OCI-M1 (cell line): ENCODE data around the gene FAM124A.
A peak's percentile ranks its signal among the peaks of the same experiment; 100 is the strongest.

Source experiments
- DNase-seq: peaks from one replicate; lab custom pipeline; 2025; lab: John Stamatoyannopoulos, UW

Gene FAM124A

DNA sequence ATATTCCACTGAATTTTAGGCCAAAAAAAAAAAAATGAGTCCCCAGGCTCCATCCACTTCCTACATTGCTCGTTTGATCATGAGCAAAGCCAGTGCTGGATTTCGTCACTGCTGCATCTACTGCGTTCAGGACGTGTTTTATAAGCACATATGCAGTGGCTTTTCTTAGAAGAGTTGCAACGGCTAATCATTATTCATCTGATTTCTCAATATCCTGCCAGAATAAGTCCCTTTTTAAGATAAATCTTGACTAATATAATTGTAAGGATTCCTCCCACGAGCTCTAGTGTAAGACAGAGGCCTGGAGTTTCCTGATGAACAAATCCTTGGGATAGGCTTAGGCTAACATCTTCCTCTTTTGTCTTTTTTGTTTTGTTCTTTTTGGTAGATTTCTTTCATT is 19.5 kb downstream of the FAM124A start:
- DNase-seq: peak; percentile 18

DNA sequence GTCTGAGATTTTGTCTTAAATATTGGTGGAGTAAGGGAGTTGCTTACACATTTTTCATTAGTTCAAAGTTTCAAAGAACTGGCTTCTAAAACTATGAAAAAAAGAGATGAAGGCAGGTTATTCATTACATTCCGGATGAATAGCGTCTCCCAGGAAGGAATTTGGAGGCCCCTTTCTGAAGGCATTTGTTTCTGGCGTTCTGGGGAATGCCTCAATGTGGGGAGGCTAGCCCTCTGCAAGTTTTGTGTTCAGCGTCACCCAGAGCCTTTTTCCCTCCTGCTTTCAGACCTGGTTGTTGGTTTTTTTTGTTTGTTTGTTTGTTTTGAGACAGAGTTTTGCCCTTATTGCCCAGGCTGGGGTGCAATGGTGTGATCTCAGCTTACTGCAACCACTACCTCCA is 21.0 kb downstream of the FAM124A start:
- DNase-seq: no peak

DNA sequence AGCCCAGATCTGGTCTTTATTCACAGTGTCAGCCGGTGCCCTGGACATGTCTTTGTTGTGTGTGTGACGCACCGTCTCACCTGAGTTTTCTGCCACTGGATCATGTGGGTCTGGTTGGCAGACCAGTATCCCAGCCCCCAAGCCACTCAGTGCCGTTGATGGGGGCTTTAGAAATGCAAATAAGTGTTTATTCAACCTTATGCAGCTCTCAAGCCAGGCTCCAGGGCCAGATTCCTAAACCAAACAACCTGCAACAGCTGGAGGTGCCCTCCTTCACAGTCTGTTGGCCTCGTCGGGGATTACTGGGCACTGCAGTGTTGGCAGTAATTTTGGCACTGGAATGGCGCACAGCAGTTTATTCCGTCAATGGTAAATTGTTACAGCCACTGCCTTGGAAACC is 21.6 kb downstream of the FAM124A start:
- DNase-seq: no peak

DNA sequence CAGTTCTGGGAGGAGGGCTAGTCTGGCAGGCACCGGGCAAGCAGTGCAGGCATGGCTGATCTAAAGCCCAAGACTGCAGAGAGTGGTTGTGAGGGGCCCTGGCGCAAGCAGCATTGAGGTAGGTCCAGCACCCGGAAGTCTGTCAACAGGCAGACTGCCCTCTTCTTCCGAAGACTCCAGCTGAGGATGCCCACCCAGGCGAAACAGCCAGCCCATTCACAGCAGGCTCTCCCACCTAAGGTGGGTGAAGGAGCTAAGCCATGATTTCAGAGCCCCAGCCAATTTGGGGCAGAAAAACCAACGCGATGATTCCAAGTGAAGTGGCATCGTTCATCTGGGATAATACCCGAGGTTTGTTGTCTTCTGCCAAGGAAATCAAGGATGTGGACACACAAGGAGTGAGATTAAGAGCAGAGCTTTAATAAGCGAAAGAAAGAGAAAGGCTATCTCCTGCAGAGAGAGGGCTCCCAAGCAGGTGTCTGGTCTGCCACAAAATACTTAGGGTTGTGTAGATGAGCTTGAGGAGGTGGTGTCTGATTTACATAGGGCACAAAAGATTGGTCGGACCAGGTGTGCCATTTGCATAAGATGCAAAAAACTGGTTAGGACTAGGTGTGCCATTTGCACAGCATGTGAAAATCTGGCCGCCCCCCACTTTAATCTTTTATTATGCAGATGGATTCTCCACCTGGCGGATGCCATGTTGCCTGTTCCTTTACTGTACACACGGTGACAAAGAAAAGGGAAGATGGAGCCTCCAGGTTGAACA is 22.6 kb downstream of the FAM124A start:
- DNase-seq: no peak

DNA sequence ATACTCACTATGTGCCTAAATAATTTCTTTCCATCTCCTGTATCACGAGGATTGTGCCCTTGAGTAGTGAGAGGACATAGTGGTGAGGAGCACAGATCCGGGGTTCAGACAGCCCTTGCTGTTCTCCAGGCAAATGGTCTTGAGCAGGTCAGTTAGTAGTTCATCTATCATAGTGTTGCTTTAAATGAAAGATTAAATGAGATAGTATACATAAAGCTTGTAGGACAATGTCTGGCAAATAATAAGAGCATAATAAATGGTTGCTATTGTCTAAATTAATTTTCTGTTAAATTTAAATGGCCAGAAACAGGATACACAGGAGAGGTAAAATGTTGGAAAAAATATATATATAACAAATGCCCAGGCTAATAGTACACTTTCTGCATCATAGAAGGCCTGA is 23.4 kb downstream of the FAM124A start:
- no peak for DNase-seq

DNA sequence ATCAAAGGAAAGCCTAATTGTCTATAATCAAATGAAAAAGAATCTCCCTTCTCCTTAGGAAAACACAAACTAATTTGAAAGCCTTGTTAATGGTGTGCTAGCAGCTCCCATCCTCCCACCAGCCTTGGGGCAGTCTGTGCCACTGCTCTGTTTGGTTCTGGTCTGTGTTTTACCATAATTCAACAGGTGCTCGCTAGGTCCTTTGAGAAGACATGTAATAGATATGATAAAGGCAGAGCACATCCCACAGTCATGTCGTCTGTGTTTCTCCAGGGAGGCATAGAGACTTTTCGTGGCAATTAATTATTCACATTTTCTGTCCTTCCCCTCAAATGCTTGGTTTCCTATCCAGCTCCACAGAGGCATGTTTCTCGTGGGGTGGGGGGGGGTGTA is 23.8 kb downstream of the FAM124A start:
- DNase-seq: no peak

DNA sequence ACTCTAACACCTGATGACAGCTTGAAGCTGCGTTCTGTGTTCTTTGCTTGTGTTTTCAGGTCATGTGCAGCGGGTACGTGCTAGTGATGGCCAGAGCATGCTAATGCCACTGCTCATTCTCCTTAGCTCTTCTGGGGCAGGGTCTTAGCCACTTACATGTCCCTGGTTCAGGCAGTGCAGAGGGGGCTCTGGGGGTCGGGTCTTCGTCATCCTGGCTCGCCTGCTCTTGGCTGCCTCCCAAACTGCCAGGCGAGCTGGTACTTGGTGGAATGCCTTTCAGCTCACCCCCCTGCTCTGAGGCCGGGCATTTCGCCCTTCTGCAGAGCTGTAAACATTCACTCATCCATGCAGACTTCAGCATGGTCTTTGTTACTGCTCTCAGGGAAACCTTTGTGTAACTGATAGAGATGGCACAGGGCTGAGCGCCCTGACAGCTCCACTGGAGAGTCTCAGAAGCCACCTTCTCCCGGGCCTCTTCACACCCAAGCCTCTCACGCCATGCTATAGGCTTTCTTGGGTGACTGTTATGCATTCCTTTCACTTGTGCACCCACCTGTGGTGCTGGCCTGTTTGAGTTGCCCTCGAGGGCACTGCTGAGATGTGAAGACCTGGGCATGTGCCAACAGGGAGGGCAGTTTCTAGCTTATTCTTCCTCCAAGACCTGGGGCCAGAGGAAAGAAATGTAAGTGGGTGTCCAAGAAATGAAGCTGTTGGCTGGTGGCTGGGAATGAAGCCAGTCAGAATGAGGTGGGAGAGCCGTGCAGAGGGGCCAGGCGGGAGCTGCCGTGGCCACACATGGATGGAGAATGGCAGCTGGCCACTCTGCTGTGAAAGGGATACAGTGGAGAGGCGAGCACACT is 24.4 kb downstream of the FAM124A start:
- no peak for DNase-seq

DNA sequence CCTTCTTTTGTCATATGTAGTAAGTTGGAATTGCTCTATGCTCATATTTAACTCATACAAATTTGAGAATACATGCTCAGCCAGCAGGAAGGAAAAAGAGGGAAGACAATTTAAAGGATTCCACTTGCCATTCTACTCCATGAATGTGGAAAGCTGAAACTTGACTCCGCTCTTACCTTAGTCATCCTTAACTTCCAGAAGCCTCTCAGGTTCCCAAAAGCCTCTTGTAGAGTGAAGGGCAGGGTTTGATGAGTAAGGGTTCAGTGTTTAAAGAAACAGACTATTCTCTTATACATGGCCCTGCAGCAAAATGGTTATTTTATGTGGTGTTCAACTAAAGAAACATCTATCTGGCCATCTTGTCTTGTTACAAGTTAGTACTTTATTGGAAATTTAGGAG is 27.1 kb downstream of the FAM124A start:
- DNase-seq: no peak

DNA sequence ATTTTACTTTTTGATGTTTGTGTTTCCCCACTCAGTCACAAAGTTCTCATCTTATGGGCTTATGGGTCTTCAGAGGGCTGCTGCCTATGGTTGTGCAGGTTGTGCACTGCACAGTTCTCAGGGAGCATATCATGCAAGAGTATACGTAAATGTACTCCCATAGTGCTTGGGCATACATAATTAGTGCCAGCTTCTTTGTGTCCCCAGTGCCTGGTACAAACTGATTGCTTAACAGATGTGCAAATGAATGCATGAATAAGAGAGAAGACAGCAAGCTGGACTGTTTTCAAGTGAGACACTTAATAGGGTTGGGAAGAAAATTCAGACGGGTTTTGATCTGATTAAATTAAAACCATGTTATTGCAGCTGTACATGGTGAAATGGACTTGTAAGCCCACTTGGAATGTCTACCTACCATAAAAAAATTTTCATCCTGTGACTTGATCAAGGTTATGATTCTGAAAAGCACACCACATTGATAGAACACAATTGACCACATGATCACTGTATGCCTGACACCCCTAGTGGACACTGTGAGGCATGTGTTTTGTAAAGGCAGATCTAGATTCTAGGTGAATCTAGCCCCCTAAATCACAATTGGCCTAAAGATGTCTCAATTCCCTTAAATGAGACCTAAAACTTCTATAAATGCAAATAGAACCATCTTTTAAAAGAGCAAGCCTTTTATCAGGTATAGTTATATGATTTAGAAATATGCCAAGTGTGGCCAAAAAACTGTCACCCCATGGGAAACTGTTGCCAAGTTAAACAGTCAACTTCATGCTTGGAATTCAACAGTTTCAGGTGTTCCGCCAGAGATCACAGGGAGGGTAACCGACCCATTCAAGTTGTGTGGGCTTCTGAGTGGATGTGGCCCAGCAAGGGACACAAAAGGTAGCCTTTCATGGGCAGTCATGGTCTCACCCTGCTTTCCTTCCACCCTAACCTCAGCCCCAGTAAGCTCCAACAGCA is 27.9 kb downstream of the FAM124A start:
- DNase-seq: peak; percentile 32

DNA sequence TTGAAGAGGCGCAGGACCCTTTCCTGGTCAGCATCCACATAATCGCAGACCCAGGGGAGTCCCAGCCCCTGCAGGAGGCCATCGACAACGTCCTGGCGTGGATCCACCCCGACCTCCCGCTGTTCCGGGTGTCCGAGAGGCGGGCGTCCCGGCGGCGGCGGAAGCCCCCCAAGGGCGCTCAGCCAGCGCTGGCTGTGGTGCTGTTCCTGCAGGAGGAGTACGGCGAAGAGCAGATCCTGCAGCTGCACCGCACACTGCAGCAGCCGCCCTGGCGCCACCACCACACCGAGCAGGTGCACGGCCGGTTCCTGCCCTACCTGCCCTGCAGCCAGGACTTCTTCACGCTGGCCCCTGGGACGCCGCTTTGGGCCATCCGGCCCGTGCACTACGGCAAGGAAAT is 29.3 kb downstream of the FAM124A start:
- no peak for DNase-seq

DNA sequence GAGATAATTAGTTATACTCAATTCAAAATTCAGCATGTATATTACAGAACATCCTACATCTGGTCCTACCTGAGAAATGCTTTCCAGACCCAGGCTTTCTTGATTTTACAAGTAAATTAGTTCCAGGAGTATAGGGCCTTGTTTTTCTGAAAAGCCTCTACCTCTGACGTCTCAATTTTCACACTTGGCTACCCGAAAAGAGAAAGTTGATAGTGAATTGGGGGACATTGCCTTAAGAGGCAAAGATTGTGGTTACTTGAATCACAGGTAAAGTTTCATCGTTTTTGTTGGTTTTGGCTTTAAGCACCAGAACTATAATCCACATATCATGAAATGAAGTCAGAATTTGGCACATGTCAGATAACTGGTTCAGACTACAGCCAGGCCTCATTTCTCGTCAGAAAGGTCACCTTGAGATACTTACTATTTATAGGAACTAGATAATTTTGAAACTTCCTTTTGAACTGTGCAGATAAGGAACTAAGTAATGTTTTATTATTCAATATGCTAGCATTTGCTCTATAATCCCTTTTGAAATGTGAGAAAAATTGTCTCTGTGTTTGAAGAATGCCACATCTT is 30.8 kb downstream of the FAM124A start:
- DNase-seq: peak; percentile 23

DNA sequence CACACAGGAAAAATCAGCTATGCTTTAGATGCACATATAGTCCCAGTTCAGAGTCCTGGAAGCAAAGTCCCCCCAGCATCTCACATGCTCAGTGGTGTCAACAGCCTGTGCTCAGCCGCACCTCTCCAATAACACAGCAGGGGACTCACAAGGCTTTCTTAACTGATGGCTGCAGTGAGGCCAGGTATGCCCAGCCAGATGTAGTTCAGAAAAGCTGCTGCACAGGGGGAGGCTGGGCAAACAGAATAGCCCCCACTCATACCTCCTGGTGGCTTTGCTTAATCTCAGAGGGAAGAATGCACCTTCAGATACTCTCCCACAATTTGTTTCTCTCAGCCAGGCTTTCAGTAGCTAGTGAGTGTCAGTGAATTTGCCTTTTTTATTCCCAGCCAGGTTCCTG is 33.4 kb downstream of the FAM124A start:
- DNase-seq: no peak

DNA sequence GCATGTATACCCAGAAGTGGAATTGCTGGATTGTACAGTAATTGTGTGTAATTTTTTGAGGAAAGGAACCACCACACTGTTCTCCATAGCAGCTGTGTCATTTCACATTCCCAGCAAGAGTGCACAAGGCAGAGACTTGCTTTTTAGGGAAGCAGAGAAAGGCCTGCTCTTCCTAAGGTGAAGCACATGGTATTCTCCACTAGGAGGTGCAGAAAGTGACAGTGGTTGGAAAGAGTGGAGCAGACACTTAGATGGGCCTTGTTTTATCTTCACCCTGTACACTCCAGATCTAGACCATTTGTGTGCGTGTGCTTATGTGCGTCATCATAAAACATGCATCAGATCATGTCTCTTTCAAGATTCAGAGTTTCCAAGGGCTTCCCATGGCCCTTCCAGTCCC is 35.0 kb downstream of the FAM124A start:
- no peak for DNase-seq

DNA sequence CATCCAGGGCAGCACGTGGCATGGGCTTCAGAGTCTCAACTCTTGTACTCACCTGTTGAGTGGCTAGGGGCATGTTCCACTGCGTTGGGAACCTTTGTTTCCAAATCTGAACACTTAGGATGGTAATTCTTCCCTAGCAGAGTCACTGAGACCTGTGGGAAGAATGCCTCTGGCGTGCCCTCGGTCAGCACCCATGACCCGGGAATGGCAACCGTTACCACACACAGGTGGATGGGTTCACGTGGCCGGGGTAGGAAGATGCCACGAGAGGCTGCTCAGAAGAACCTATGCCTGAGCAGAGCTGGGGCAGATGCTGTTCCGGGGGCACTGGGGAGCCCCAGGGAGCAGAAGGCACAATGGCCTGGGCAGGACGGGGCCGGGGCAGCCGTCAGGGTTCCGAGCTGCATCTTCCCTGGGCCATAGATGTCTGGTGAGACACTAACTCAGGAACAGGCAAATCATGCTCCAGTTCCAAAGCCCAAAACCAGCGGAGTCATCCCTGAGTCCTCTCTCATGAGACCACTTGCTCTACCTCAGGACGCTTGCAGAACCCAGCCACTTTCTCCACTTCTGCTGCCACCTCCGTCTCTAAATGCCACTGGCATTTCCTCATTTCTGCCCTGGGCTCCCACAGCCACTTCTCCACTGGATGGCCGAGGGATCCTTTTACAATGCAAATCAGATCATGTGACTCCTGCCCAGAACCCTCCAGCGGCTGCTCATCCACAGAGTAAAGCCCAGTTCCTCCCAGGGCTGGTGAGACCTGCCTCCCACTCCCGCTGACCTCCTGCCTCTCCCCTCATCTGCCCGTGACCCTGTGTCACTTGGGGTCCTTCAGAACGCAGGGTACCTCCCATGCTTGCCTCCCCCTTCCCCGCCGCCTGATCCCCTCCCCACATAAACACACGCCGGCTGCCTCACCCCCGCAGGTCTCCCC is 36.7 kb downstream of the FAM124A start:
- DNase-seq: no peak

DNA sequence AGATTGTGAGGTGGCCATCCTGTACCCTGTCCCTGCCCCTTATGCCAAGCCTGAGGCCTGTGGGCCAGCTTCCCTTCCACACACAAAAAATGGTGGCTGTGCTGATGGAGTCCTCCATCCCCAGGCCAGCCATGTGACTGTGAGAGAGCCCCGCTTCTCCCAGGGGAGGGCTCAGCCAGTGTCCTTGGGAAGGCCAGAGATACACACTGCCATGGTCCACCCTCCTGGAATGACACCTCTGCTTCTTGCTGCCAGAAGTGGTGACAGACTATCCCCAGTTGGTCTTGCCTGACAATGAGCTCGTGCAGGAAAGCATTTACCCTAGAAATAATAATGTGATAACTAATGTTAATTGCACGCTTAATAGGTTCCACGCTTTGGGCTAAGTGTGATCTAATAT is 38.0 kb downstream of the FAM124A start:
- DNase-seq: no peak

DNA sequence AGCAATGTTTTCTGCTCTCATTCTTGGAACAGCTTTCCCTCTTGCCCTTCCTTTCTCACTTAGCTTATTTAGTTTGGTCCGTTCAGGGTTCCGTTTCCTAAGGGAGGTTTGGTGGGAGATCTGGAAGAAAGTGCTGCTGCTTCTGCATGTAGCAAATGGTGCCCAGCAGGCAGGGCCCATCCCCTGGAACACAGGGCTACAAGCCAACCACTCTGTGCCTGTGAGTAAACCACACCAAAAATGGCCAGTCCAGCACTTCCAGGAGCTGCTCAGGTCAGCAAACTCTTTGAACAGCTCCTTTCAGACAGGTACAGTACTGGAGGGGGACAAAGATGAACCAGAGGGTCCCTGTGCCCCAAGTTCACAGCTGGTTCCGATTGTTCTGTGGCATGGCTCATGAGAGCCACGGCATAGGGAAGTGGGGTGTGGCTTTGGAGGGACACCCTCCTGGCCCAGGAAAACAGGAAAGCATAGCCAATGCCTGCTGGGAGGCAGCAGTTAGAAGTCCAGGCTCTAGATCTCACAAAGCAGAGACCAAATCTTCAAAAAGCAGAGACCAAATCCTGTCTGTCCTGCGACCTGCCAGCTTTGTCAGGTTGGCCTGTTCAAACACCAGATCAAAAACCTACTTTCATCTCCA is 39.5 kb downstream of the FAM124A start:
- no peak for DNase-seq

DNA sequence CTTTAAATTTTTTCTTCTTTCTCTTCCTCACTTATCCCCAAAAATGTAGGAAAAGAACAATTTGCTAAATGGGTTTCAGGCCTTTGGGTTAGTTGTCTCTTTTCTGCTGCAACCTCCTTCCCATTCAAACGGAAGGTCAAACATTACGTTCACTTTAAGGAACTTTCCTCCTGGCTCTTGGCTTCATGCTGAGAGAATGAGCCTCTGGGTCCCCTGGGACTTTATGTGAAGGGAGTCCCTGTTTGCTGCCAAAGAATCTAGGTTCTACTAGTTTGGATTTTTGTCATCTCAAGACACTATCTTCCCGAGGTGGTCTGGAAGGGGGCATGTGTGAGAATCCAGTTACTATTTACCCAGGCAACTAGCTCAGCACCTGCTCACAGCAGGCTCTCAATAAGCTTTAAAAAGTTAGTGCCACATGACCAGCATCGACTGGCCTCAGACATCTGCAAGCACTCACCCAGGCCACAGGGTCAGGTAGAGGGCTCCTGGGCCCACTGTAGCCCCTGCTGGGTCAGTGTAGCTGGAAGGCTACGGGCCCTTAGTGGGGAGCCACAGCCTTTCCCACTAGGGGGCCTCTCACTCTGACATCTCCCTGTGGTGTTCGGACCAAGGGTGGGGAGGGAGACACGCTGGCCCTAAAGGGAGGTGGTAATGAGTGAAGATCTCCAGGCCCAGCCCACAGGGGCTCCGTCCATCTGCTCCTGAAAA is 40.5 kb downstream of the FAM124A start:
- no peak for DNase-seq

DNA sequence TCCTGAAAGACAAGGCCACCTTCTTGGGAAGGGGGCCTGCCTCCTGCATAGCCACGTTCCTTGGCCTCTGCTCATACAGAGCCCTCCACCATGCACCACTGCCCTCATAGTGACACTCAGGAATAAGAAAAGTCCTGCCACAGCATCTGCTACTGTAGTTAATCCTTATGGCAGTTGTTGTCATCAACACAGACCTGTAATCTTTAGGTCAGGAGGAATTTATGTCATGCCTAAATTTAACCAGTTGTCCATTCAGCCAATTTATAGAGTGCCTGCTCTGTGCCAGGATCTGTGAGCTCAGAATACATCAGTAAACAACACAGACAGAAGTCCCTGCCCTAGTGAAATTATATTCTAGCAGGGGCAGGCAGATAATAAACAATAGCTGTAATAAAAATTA is 44.4 kb downstream of the FAM124A start:
- no peak for DNase-seq

DNA sequence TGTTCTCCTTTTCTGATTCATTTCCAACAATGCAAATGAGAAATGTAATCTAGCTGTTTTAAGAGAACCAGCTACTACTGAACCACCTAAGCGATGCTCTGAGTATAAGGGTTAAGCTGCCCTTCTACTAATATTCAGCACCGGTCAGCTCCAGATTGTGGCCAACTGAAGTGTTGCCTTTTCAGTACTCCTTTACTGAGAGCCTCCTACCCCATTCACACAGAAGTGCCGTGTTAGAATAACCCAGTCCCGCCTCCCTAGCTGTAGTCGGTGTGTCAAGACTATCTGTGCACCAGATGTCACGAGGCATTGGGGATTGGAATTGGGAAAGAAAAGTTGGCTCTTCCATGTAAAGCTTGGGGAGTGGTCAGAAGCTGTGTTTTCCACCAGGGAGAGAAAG is 45.4 kb downstream of the FAM124A start:
- no peak for DNase-seq

DNA sequence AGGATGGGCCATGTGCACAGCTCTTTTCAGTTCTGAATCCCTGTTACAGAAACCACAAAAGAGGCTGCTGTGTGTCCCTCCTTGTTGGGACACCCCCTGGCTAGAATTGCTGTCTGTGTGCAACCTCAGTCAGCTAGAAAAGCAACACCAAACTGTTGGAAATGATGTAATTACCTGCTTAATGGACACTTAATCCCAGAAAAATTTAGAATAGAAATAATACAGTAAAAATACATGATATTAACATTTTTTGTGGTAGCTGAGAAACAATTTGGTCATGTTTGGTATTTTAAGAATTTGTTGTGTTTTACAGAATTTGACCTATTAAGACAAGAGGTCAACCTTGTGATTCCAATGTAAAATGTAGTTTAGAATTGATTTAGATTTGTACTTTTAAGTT is 46.8 kb downstream of the FAM124A start:
- no peak for DNase-seq
